HepG2 (cell line): Measurements from ENCODE around the gene ADAMTS4. TPM values are rescaled to one million over a fixed set of nuclear protein-coding genes. Genes with fewer than 3 reads are reported as not detected.

ENCODE experiments used
- AFF4 ChIP-seq: sonication (generic); formaldehyde crosslinking; IDR thresholded peaks from 2 replicates; pipeline ENCODE4 v1.4.0; 2020; ENCODE audit warnings: missing genetic modification reagents
- ARNT2 ChIP-seq: sonication (generic); formaldehyde crosslinking; IDR thresholded peaks from 2 replicates; pipeline ENCODE4 v1.8.0; 2022; ENCODE audit warnings: mild to moderate bottlenecking, low read depth, missing genetic modification reagents, moderate library complexity
- HNF4G ChIP-seq, 2 experiments: sonication (generic) in 1 of 2; formaldehyde crosslinking in 1 of 2; IDR thresholded peaks; 2 replicates each; pipeline versions ENCODE4 v1.4.0 to v1.6.1; 2011 to 2020; ENCODE audit warnings: borderline replicate concordance in 2 of 2, low read depth in 2 of 2, mild to moderate bottlenecking in 2 of 2, low read length in 1 of 2, missing genetic modification reagents in 1 of 2, moderate library complexity in 1 of 2
- IRF2 ChIP-seq: IDR thresholded peaks from 2 replicates; pipeline ENCODE4 v1.6.1; 2018; ENCODE audit warnings: missing genetic modification reagents, missing compliant biosample characterization
- PAX8 ChIP-seq: sonication (generic); formaldehyde crosslinking; IDR thresholded peaks from 2 replicates; pipeline ENCODE4 v1.8.0; 2022; ENCODE audit warnings: mild to moderate bottlenecking, missing genetic modification reagents, borderline replicate concordance
- RCOR2 ChIP-seq: IDR thresholded peaks from 2 replicates; pipeline ENCODE4 v1.6.1; 2016; ENCODE audit warnings: missing biosample characterization, missing genetic modification reagents
- SMARCE1 ChIP-seq: fragments of 450-650 bp; IDR thresholded peaks from 2 replicates; pipeline ENCODE4 v1.6.1; 2017; ENCODE audit warnings: borderline replicate concordance
- SOX13 ChIP-seq, 3 experiments: fragments of 450-650 bp in 1 of 3; sonication (generic) in 1 of 3; formaldehyde crosslinking in 1 of 3; IDR thresholded peaks in 2 of 3; conservative IDR thresholded peaks in 1 of 3; 2 replicates each; pipeline versions ENCODE4 v1.5.0 to v1.6.1; 2016 to 2020; ENCODE audit warnings: antibody characterized with exemption in 1 of 3, mild to moderate bottlenecking in 1 of 3, missing compliant biosample characterization in 1 of 3, missing genetic modification reagents in 1 of 3, moderate library complexity in 1 of 3
- SSRP1 ChIP-seq: IDR thresholded peaks from 2 replicates; pipeline ENCODE4 v1.6.1; 2016; ENCODE audit warnings: control low read depth
- THRA ChIP-seq: sonication (generic); formaldehyde crosslinking; IDR thresholded peaks from 2 replicates; pipeline ENCODE4 v1.4.0; 2020; ENCODE audit warnings: missing genetic modification reagents, borderline replicate concordance
- ZC3H4 ChIP-seq: sonication (generic); formaldehyde crosslinking; IDR thresholded peaks from 2 replicates; pipeline ENCODE4 v1.4.0; 2020; ENCODE audit warnings: missing genetic modification reagents, borderline replicate concordance
- ZNF101 ChIP-seq: sonication (generic); formaldehyde crosslinking; IDR thresholded peaks from 2 replicates; pipeline ENCODE4 v1.4.0; 2020; ENCODE audit warnings: mild to moderate bottlenecking, low read depth, missing genetic modification reagents, borderline replicate concordance
- ZNF160 ChIP-seq: sonication (generic); formaldehyde crosslinking; IDR thresholded peaks from 2 replicates; pipeline ENCODE4 v1.8.0; 2022; ENCODE audit warnings: mild to moderate bottlenecking, inconsistent platforms, missing genetic modification reagents
- ZNF577 ChIP-seq: sonication (generic); formaldehyde crosslinking; IDR thresholded peaks from 2 replicates; pipeline ENCODE4 v1.4.0; 2020; ENCODE audit warnings: mild to moderate bottlenecking, low read depth, missing genetic modification reagents, borderline replicate concordance
- ZNF703 ChIP-seq: sonication (generic); formaldehyde crosslinking; IDR thresholded peaks from 2 replicates; pipeline ENCODE4 v1.5.1; 2020; ENCODE audit warnings: missing genetic modification reagents, mild to moderate bottlenecking, moderate library complexity, borderline replicate concordance
- polyA plus RNA-seq, 8 experiments: library from polyadenylated mRNA; depleted of rRNA in 3 of 8; stranded (reverse) in 7 of 8; unstranded in 1 of 8; fragments of >200 nt; fragmentation: Illumina TruSeq in 4 of 8; extraction: Trizol in 4 of 8; gene quantifications; 2 replicates each; pipeline versions ENCODE4 v1.2.1 to v1.2.3, GENCODE V29; 2011 to 2016; ENCODE audit warnings: low read depth in 4 of 8, missing spikeins in 1 of 8, mixed read lengths in 1 of 8; ENCODE audit not compliant: insufficient read depth in 1 of 8
- total RNA-seq, 5 experiments: library from RNA; depleted of rRNA; stranded (reverse); fragments of >200 nt; fragmentation: Illumina TruSeq; extraction: Trizol; gene quantifications; 2 replicates each; pipeline ENCODE4 v1.2.3, GENCODE V29; 2016; ENCODE audit warnings: low read depth in 1 of 5
- TF ChIP-seq, protein P1 (sequence below): sonication (generic); formaldehyde crosslinking; IDR thresholded peaks from 2 replicates; pipeline ENCODE4 v1.4.0; 2020; ENCODE audit warnings: missing genetic modification reagents, mild to moderate bottlenecking, borderline replicate concordance

The ADAMTS4 gene
- total and polyA plus RNA-seq, 2 of the 13 experiments (the other 11 are each of a cell fraction or from before 2014, with no cell fraction given) = 0.51 to 1.7 TPM

- 0 out of 2 replicates have a peak, but pooled peaks have one; percentile 5 for TF ChIP-seq THRA
- no peak for TF ChIP-seq IRF2 (CRISPR knock-in tag)
- TF ChIP-seq ZC3H4 (CRISPR knock-in tag) = no peak
- 0 out of 2 replicates have a peak, but pooled peaks have one; percentile 40 for TF ChIP-seq PAX8
- 0 out of 2 replicates have a peak, but pooled peaks have one; percentile 75 for TF ChIP-seq SSRP1
- no peak for TF ChIP-seq RCOR2 (CRISPR knock-in tag)
- TF ChIP-seq HNF4G (IDR thresholded peaks at IDR 0.05; ENCODE audit: borderline replicate concordance, low read depth, low read length) = 0 out of 2 replicates have a peak, but pooled peaks have one; percentile 9
- TF ChIP-seq HNF4G (CRISPR knock-in tag; IDR thresholded peaks at IDR 0.05; ENCODE audit: borderline replicate concordance, low read depth) = no peak
- TF ChIP-seq SMARCE1 = no peak
- no peak for TF ChIP-seq ZNF703
- TF ChIP-seq ARNT2 (CRISPR knock-in tag) = no peak
- TF ChIP-seq ZNF101 = no peak
- TF ChIP-seq, protein P1, sequence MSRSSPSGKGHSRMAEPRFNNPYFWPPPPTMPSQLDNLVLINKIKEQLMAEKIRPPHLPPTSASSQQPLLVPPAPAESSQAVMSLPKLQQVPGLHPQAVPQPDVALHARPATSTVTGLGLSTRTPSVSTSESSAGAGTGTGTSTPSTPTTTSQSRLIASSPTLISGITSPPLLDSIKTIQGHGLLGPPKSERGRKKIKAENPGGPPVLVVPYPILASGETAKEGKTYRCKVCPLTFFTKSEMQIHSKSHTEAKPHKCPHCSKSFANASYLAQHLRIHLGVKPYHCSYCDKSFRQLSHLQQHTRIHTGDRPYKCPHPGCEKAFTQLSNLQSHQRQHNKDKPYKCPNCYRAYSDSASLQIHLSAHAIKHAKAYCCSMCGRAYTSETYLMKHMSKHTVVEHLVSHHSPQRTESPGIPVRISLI (CRISPR knock-in tag) = peak; percentile 63
- TF ChIP-seq ZNF160 (CRISPR knock-in tag) = 0 out of 2 replicates have a peak, but pooled peaks have one; percentile 22
- TF ChIP-seq SOX13 (IDR thresholded peaks at IDR 0.05) = no peak
- TF ChIP-seq SOX13 (CRISPR knock-in tag; conservative IDR thresholded peaks at IDR 0.05 in 1 of 2, IDR thresholded peaks at IDR 0.05 in 1 of 2) = no peak
- TF ChIP-seq ZNF577 = no peak
- TF ChIP-seq AFF4 = no peak; the same call in 1 of the 2 replicates
Measured at GRCh38 chr1:161216945-161217712, 18.3 kb upstream of the ADAMTS4 start (continued).
